ENCODE results near the gene MYZAP.

Gene MYZAP

GRCh38 chr15:57562196-57562769 lies 29.4 kb upstream of the MYZAP start:
- no peak overlapping the region for H3K4me3 ChIP-seq (ENCODE audit: low read depth, low read length)
- no peak overlapping the region for H3K9ac ChIP-seq (ENCODE audit: low read length)
- H3K9me3 ChIP-seq (ENCODE audit: control insufficient read depth, insufficient read depth, low read depth, low read length) = no peaks in the 10 kb centered on the region
- peaks cover 8% of the 10 kb centered on the region; the same call in 1 of the 2 replicates for H3K4me1 ChIP-seq (ENCODE audit: control insufficient read depth, insufficient read depth, low read length)
- H3K27ac ChIP-seq (ENCODE audit: low read depth, low read length) = no peak overlapping the region
- no peaks in the 10 kb centered on the region for H3K27me3 ChIP-seq (ENCODE audit: control insufficient read depth, insufficient read depth, low read length)
- no peaks in the 10 kb centered on the region for H3K36me3 ChIP-seq (ENCODE audit: control insufficient read depth, insufficient read depth, low read length)

- H3K27me3 ChIP-seq (ENCODE audit: control insufficient read depth, insufficient read depth, low read length) = no peaks in the 10 kb centered on the region
- no peaks in the 10 kb centered on the region for H3K36me3 ChIP-seq (ENCODE audit: control insufficient read depth, insufficient read depth, low read length)
- no peak overlapping the region for H3K9ac ChIP-seq (ENCODE audit: low read length)
- H3K4me1 ChIP-seq (ENCODE audit: control insufficient read depth, insufficient read depth, low read length) = peaks cover 8% of the 10 kb centered on the region; the same call in 1 of the 2 replicates
- no peaks in the 10 kb centered on the region for H3K9me3 ChIP-seq (ENCODE audit: control insufficient read depth, insufficient read depth, low read depth, low read length)
- no peak overlapping the region for H3K4me3 ChIP-seq (ENCODE audit: low read depth, low read length)
- H3K27ac ChIP-seq (ENCODE audit: low read depth, low read length) = no peak overlapping the region
Measured at GRCh38 chr15:57563416-57563815, 28.3 kb upstream of the MYZAP start.

DNA sequence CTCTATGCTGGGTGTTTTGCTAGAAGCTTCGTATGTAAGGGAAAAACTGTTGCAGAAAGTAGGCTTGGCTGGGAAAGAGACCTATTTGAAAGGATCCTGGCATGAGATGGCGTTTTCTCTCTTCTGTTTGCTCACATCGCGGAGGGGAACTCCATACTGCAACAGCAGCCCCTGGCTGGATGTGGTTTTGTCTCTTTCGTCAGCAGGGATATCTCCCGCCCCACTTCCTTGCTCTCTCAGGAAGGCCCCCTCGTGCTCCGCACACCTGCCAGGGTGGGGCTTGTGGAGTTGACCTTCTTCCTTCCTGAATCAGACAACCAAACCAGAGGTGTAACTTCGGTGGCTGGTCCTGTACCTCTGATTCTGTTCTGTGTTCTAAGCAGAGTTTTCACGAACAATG lies 26.4 kb upstream of the MYZAP start:
- no peaks in the 10 kb centered on the region for H3K9me3 ChIP-seq (ENCODE audit: control insufficient read depth, insufficient read depth, low read depth, low read length)
- H3K36me3 ChIP-seq (ENCODE audit: control insufficient read depth, insufficient read depth, low read length) = no peaks in the 10 kb centered on the region
- H3K4me3 ChIP-seq (ENCODE audit: low read depth, low read length) = no peak overlapping the region
- no peak overlapping the region for H3K27ac ChIP-seq (ENCODE audit: low read depth, low read length)
- H3K9ac ChIP-seq (ENCODE audit: low read length) = no peak overlapping the region
- peaks cover 8% of the 10 kb centered on the region; the same call in 1 of the 2 replicates for H3K4me1 ChIP-seq (ENCODE audit: control insufficient read depth, insufficient read depth, low read length)
- no peaks in the 10 kb centered on the region for H3K27me3 ChIP-seq (ENCODE audit: control insufficient read depth, insufficient read depth, low read length)

DNA sequence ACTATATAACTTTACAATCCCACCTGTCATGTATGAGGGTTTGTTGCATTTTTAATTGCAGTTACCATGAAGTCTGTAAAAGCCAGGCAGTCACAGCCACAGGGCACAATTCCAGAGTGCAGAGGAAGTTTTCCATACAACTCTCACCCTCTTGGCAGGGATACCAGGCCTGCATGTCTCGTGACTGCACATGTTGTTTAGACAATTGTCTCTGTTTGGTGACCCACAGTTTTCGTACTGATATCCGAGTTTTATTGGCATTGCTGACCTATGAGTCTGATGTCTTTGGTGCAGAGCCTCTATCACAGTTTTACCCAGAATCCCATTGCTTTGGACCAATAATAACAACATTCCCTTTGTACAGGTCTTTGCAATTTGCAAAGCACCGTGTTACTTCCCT lies 24.9 kb upstream of the MYZAP start:
- Histone ChIP-seq H3K27me3 (ENCODE audit: control insufficient read depth, insufficient read depth, low read length) (no peaks in the 10 kb centered on the region), H3K4me3 (ENCODE audit: low read depth, low read length) (no peak overlapping the region), H3K27ac (ENCODE audit: low read depth, low read length) (no peak overlapping the region), H3K9ac (ENCODE audit: low read length) (no peak overlapping the region), H3K4me1 (ENCODE audit: control insufficient read depth, insufficient read depth, low read length) (peaks cover 8% of the 10 kb centered on the region; the same call in 1 of the 2 replicates), H3K36me3 (ENCODE audit: control insufficient read depth, insufficient read depth, low read length) (no peaks in the 10 kb centered on the region), H3K9me3 (ENCODE audit: control insufficient read depth, insufficient read depth, low read depth, low read length) (no peaks in the 10 kb centered on the region)

DNA sequence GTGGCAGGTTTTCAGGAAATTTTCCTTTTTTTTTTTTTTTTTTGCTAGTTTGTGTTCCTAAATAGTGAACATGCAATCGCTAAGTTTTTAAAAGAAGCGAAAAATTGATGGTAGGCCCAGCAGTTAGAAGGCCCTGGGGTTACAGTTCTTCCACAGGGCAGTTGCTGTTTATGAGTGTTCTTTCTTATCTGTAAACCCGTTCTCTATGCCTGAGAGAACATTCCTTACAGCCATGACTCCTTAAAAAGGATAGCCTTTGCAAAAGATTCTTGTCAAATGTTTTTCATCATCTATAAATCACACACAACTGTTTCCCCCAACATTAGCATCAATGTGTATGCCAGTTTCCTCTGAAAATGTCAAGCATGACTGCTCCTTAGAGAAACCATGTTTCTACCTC lies 23.8 kb upstream of the MYZAP start:
- Histone ChIP-seq H3K4me3 (ENCODE audit: low read depth, low read length) (no peak overlapping the region), H3K4me1 (ENCODE audit: control insufficient read depth, insufficient read depth, low read length) (peaks cover 5% of the 10 kb centered on the region; the same call in 1 of the 2 replicates), H3K9ac (ENCODE audit: low read length) (no peak overlapping the region), H3K27ac (ENCODE audit: low read depth, low read length) (no peak overlapping the region), H3K36me3 (ENCODE audit: control insufficient read depth, insufficient read depth, low read length) (no peaks in the 10 kb centered on the region), H3K9me3 (ENCODE audit: control insufficient read depth, insufficient read depth, low read depth, low read length) (no peaks in the 10 kb centered on the region), H3K27me3 (ENCODE audit: control insufficient read depth, insufficient read depth, low read length) (no peaks in the 10 kb centered on the region)

DNA sequence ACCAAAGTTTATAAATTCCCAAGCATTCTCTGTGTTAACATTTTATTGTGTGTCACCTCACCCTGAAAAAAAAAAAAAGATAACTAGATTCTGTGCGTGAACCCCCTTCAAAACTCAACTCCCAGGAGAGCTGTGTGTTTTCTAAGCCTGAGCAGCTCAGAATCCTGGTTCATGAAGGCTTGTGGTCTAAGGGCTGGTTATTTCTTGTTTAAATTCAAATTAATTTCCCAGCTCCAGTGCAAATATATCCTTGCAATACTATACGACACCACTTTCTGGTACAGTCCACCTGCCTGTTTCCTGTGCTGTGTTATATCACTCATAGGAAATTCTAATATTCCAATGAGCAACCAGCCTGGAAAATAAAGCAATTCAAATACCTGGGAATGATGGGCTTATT lies 23.4 kb upstream of the MYZAP start:
- H3K9ac ChIP-seq (ENCODE audit: low read length) = no peak overlapping the region
- no peaks in the 10 kb centered on the region for H3K27me3 ChIP-seq (ENCODE audit: control insufficient read depth, insufficient read depth, low read length)
- no peak overlapping the region for H3K4me3 ChIP-seq (ENCODE audit: low read depth, low read length)
- H3K4me1 ChIP-seq (ENCODE audit: control insufficient read depth, insufficient read depth, low read length) = peaks cover 5% of the 10 kb centered on the region; the same call in 1 of the 2 replicates
- H3K9me3 ChIP-seq (ENCODE audit: control insufficient read depth, insufficient read depth, low read depth, low read length) = no peaks in the 10 kb centered on the region
- H3K36me3 ChIP-seq (ENCODE audit: control insufficient read depth, insufficient read depth, low read length) = no peaks in the 10 kb centered on the region
- H3K27ac ChIP-seq (ENCODE audit: low read depth, low read length) = no peak overlapping the region

DNA sequence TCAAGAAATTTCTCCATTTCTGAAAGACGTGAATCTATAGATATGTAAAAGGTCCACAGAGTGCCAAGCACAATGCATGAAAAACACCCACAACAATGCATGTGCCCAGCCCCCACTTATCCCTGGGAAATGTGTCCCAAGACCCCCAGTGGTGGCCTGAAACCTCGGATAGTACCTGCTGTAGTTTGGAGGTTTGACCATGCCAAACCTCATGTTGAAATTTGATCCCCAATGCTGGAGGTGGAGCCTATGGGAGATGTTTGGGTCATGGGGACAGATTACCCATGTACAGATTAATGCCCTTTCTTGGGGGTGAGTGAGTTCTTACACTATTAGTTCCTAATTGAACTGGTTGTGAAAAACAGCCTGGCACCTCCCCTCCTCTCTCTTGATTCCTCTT lies 21.4 kb upstream of the MYZAP start:
- no peak overlapping the region for H3K27ac ChIP-seq (ENCODE audit: low read depth, low read length)
- no peaks in the 10 kb centered on the region for H3K9me3 ChIP-seq (ENCODE audit: control insufficient read depth, insufficient read depth, low read depth, low read length)
- peaks cover 1% of the 10 kb centered on the region; the same call in 1 of the 2 replicates for H3K4me1 ChIP-seq (ENCODE audit: control insufficient read depth, insufficient read depth, low read length)
- no peaks in the 10 kb centered on the region for H3K36me3 ChIP-seq (ENCODE audit: control insufficient read depth, insufficient read depth, low read length)
- no peak overlapping the region for H3K9ac ChIP-seq (ENCODE audit: low read length)
- no peak overlapping the region for H3K4me3 ChIP-seq (ENCODE audit: low read depth, low read length)
- H3K27me3 ChIP-seq (ENCODE audit: control insufficient read depth, insufficient read depth, low read length) = no peaks in the 10 kb centered on the region

DNA sequence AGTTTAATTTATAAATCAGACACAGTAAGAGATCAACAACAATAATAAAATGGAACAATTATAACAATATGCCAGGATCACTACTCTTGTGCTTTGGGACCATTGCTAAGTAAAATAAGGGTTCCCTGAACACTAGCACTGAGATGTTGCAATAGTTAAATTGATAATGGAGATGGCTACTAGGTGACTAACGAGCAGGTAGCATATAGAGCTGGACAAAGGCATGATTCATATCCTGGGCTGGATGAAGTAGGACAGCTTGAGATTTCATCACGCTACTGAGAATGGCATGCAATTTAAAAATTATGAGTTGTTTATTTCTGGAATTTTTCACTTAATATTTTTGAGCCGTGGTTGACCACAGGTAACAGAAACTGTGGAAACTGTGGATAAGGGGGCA lies 20.7 kb upstream of the MYZAP start:
- Histone ChIP-seq H3K4me1 (ENCODE audit: control insufficient read depth, insufficient read depth, low read length) (no peaks in the 10 kb centered on the region), H3K4me3 (ENCODE audit: low read depth, low read length) (no peak overlapping the region), H3K27me3 (ENCODE audit: control insufficient read depth, insufficient read depth, low read length) (no peaks in the 10 kb centered on the region), H3K9me3 (ENCODE audit: control insufficient read depth, insufficient read depth, low read depth, low read length) (no peaks in the 10 kb centered on the region), H3K9ac (ENCODE audit: low read length) (no peak overlapping the region), H3K36me3 (ENCODE audit: control insufficient read depth, insufficient read depth, low read length) (no peaks in the 10 kb centered on the region), H3K27ac (ENCODE audit: low read depth, low read length) (no peak overlapping the region)

DNA sequence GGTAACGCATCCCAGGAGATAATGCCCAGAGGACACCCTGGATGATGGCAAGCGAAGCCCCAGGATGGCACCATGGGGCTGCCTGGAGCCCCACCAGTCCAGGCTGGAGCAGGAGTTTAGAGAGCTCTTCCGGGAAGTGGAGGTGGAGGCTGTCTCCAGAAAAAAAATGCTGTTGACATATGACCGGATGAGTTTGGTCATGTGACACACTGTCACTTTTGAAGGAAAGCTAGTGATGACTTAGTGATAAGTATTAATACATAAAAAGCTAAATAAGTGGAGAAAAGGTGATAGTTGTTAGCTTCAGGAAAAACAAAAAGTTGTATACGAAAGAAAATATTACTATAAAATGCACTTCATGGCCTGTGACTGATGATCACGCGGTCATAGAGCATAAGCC lies 20.0 kb upstream of the MYZAP start:
- Histone ChIP-seq H3K36me3 (ENCODE audit: control insufficient read depth, insufficient read depth, low read length) (no peaks in the 10 kb centered on the region), H3K9ac (ENCODE audit: low read length) (no peak overlapping the region), H3K27ac (ENCODE audit: low read depth, low read length) (no peak overlapping the region), H3K9me3 (ENCODE audit: control insufficient read depth, insufficient read depth, low read depth, low read length) (no peaks in the 10 kb centered on the region), H3K4me3 (ENCODE audit: low read depth, low read length) (no peak overlapping the region), H3K27me3 (ENCODE audit: control insufficient read depth, insufficient read depth, low read length) (no peaks in the 10 kb centered on the region), H3K4me1 (ENCODE audit: control insufficient read depth, insufficient read depth, low read length) (no peaks in the 10 kb centered on the region)

DNA sequence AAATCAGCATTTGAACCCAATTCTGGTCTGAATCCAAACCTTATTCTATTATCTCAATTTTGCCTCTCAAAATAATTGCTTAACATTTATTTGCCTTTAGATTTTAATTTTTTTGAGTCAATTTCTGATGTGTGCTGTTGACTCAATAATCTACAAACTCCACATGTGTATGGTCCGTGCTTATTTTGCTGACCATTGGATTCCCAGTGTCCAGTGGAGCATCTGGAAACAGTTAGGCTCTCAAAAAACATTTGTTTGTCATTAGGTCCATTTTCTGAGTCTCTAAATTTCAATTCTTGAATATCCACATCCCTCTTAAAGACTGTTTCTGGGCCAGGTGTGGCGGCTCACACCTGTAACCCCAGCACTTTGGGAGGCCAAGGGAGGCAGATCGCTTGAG lies 19.2 kb upstream of the MYZAP start:
- Histone ChIP-seq H3K4me1 (ENCODE audit: control insufficient read depth, insufficient read depth, low read length) (no peaks in the 10 kb centered on the region), H3K27me3 (ENCODE audit: control insufficient read depth, insufficient read depth, low read length) (no peaks in the 10 kb centered on the region), H3K36me3 (ENCODE audit: control insufficient read depth, insufficient read depth, low read length) (no peaks in the 10 kb centered on the region), H3K27ac (ENCODE audit: low read depth, low read length) (no peak overlapping the region), H3K9ac (ENCODE audit: low read length) (no peak overlapping the region), H3K4me3 (ENCODE audit: low read depth, low read length) (no peak overlapping the region), H3K9me3 (ENCODE audit: control insufficient read depth, insufficient read depth, low read depth, low read length) (no peaks in the 10 kb centered on the region)

GRCh38 chr15:57573151-57573550 lies 18.6 kb upstream of the MYZAP start:
- H3K27ac ChIP-seq (ENCODE audit: low read depth, low read length) = no peak overlapping the region
- no peaks in the 10 kb centered on the region for H3K9me3 ChIP-seq (ENCODE audit: control insufficient read depth, insufficient read depth, low read depth, low read length)
- H3K36me3 ChIP-seq (ENCODE audit: control insufficient read depth, insufficient read depth, low read length) = no peaks in the 10 kb centered on the region
- H3K27me3 ChIP-seq (ENCODE audit: control insufficient read depth, insufficient read depth, low read length) = no peaks in the 10 kb centered on the region
- no peak overlapping the region for H3K4me3 ChIP-seq (ENCODE audit: low read depth, low read length)
- no peaks in the 10 kb centered on the region for H3K4me1 ChIP-seq (ENCODE audit: control insufficient read depth, insufficient read depth, low read length)
- no peak overlapping the region for H3K9ac ChIP-seq (ENCODE audit: low read length)

- Histone ChIP-seq H3K9me3 (ENCODE audit: control insufficient read depth, insufficient read depth, low read depth, low read length) (no peaks in the 10 kb centered on the region), H3K9ac (ENCODE audit: low read length) (no peak overlapping the region), H3K36me3 (ENCODE audit: control insufficient read depth, insufficient read depth, low read length) (no peaks in the 10 kb centered on the region), H3K4me1 (ENCODE audit: control insufficient read depth, insufficient read depth, low read length) (no peaks in the 10 kb centered on the region), H3K27ac (ENCODE audit: low read depth, low read length) (no peak overlapping the region), H3K27me3 (ENCODE audit: control insufficient read depth, insufficient read depth, low read length) (no peaks in the 10 kb centered on the region), H3K4me3 (ENCODE audit: low read depth, low read length) (no peak overlapping the region)
Measured at GRCh38 chr15:57575363-57575762, 16.3 kb upstream of the MYZAP start.
